H9 (cell line): ENCODE measurements around the gene AKIRIN1. TPM values are rescaled to one million over a fixed set of nuclear protein-coding genes. Genes with fewer than 3 reads are reported as not detected.
"Not testable (repeated sequence)": the region's sequence is repeated elsewhere in the genome, so short reads cannot be mapped to it uniquely, and the experiment has no call there.

Source experiments
- DNase-seq: peaks from one replicate; pipeline ENCODE4 v3.0.0-alpha.2; 2017
- H2AFZ ChIP-seq: one replicate; pipeline ENCODE4 v1.6.1; 2013; ENCODE audit warnings: mild to moderate bottlenecking, low read length, control low read depth, moderate library complexity
- H2AK5ac ChIP-seq: 2 replicates; pipeline ENCODE4 v1.6.1; 2013; ENCODE audit warnings: low read length, control low read depth, mixed read lengths; ENCODE audit not compliant: insufficient read length
- H2BK120ac ChIP-seq: one replicate; pipeline ENCODE4 v1.6.1; 2013; ENCODE audit warnings: low read depth, mild to moderate bottlenecking, low read length, control low read depth, inconsistent platforms; ENCODE audit not compliant: poor library complexity, severe bottlenecking
- H2BK12ac ChIP-seq: 2 replicates; pipeline ENCODE4 v1.6.1; 2013; ENCODE audit warnings: low read length, control low read depth, mixed read lengths, low read depth; ENCODE audit not compliant: insufficient read length
- H2BK15ac ChIP-seq: 2 replicates; pipeline ENCODE4 v1.6.1; 2013; ENCODE audit warnings: low read depth, low read length, control low read depth
- H2BK20ac ChIP-seq: one replicate; pipeline ENCODE4 v1.6.1; 2013; ENCODE audit warnings: low read depth, mild to moderate bottlenecking, low read length, control low read depth, inconsistent platforms; ENCODE audit not compliant: poor library complexity, severe bottlenecking
- H2BK5ac ChIP-seq: 2 replicates; pipeline ENCODE4 v1.6.1; 2013; ENCODE audit warnings: low read length, control low read depth, mixed read lengths; ENCODE audit not compliant: insufficient read length
- H3K14ac ChIP-seq: 2 replicates; pipeline ENCODE4 v1.6.1; 2013; ENCODE audit warnings: low read length, control low read depth; ENCODE audit not compliant: insufficient read depth
- H3K18ac ChIP-seq: 2 replicates; pipeline ENCODE4 v1.6.1; 2013; ENCODE audit warnings: low read depth, mild to moderate bottlenecking, mixed read lengths, low read length, control low read depth; ENCODE audit not compliant: insufficient read length
- H3K23ac ChIP-seq: 2 replicates; pipeline ENCODE4 v1.6.1; 2013; ENCODE audit warnings: low read length, control low read depth, mixed read lengths, low read depth; ENCODE audit not compliant: insufficient read length
- H3K23me2 ChIP-seq: 2 replicates; pipeline ENCODE4 v1.6.1; 2013; ENCODE audit warnings: low read depth, mild to moderate bottlenecking, mixed read lengths, low read length, control low read depth; ENCODE audit not compliant: insufficient read length, poor library complexity, severe bottlenecking
- H3K27ac ChIP-seq: 2 replicates; pipeline ENCODE4 v1.5.1; 2013; ENCODE audit warnings: low read length, control low read depth, mixed read lengths, low read depth; ENCODE audit not compliant: insufficient read length
- H3K27me3 ChIP-seq: 2 replicates; pipeline ENCODE4 v1.6.1; 2013; ENCODE audit warnings: low read length, control low read depth, inconsistent platforms; ENCODE audit not compliant: insufficient read depth
- H3K4ac ChIP-seq: 2 replicates; pipeline ENCODE4 v1.6.1; 2013; ENCODE audit warnings: low read depth, mild to moderate bottlenecking, control low read depth, inconsistent platforms, low read length, moderate library complexity
- H3K4me1 ChIP-seq: 2 replicates; pipeline ENCODE4 v1.6.1; 2013; ENCODE audit warnings: low read length, control low read depth, inconsistent platforms; ENCODE audit not compliant: insufficient read depth
- H3K4me2 ChIP-seq: 2 replicates; pipeline ENCODE4 v1.6.1; 2013; ENCODE audit warnings: low read length, control low read depth, mixed read lengths; ENCODE audit not compliant: insufficient read length, insufficient read depth
- H3K56ac ChIP-seq: 2 replicates; pipeline ENCODE4 v1.6.1; 2013; ENCODE audit warnings: low read depth, mild to moderate bottlenecking, mixed read lengths, low read length, control low read depth; ENCODE audit not compliant: insufficient read length
- H3K79me1 ChIP-seq: 2 replicates; pipeline ENCODE4 v1.6.1; 2013; ENCODE audit warnings: low read depth, mild to moderate bottlenecking, moderate library complexity, low read length, control low read depth, inconsistent platforms; ENCODE audit not compliant: insufficient read depth, poor library complexity, severe bottlenecking
- H3K79me2 ChIP-seq: 2 replicates; pipeline ENCODE4 v1.6.1; 2013; ENCODE audit warnings: low read length, control low read depth, inconsistent platforms; ENCODE audit not compliant: insufficient read depth
- H3K9ac ChIP-seq: 2 replicates; pipeline ENCODE4 v1.6.1; 2013; ENCODE audit warnings: low read length, control low read depth, mixed read lengths; ENCODE audit not compliant: insufficient read length; ENCODE audit errors: extremely low read depth
- H3K9me3 ChIP-seq: one replicate; pipeline ENCODE4 v1.6.1; 2013; ENCODE audit warnings: low read depth, low read length, inconsistent platforms; ENCODE audit not compliant: control insufficient read depth
- H3T11ph ChIP-seq: one replicate; pipeline ENCODE4 v1.6.1; 2013; ENCODE audit warnings: mild to moderate bottlenecking, low read length, control low read depth, inconsistent platforms
- H4K20me1 ChIP-seq: one replicate; pipeline ENCODE4 v1.6.1; 2013; ENCODE audit not compliant: control insufficient read depth, insufficient read length, insufficient read depth
- H4K5ac ChIP-seq: 2 replicates; pipeline ENCODE4 v1.6.1; 2013; ENCODE audit warnings: low read depth, mild to moderate bottlenecking, mixed read lengths, low read length, control low read depth; ENCODE audit not compliant: insufficient read length
- H4K8ac ChIP-seq: replicated peaks from 2 replicates; pipeline ENCODE4 v1.6.1; 2013; ENCODE audit warnings: low read length, control low read depth, mixed read lengths, low read depth; ENCODE audit not compliant: insufficient read length
- H4K91ac ChIP-seq: 2 replicates; pipeline ENCODE4 v1.6.1; 2013; ENCODE audit warnings: low read depth, mild to moderate bottlenecking, moderate library complexity, mixed read lengths, low read length, control low read depth; ENCODE audit not compliant: insufficient read length
- H3K27ac Mint-ChIP-seq, 3 experiments: 2 replicates in 2 of 3; 3 replicates in 1 of 3; pipeline ENCODE4 v1.8.0; 2020 to 2021; ENCODE audit warnings: mixed read lengths in 3 of 3, mild to moderate bottlenecking in 1 of 3, moderate library complexity in 1 of 3
- H3K27me3 Mint-ChIP-seq: 2 replicates; pipeline ENCODE4 v1.8.0; 2021; ENCODE audit warnings: low read depth, mild to moderate bottlenecking, moderate library complexity, mixed read lengths
- H3K36me3 Mint-ChIP-seq, 3 experiments: 2 replicates in 2 of 3; 3 replicates in 1 of 3; pipeline ENCODE4 v1.8.0; 2020 to 2021; ENCODE audit warnings: low read depth in 3 of 3, mixed read lengths in 3 of 3; ENCODE audit not compliant: insufficient read depth in 1 of 3
- H3K4me1 Mint-ChIP-seq, 2 experiments: 2 replicates each; pipeline ENCODE4 v1.8.0; 2020; ENCODE audit warnings: mixed read lengths in 2 of 2
- H3K4me3 Mint-ChIP-seq, 2 experiments: 2 replicates in 1 of 2; 3 replicates in 1 of 2; pipeline ENCODE4 v1.8.0; 2020 to 2021; ENCODE audit warnings: mild to moderate bottlenecking in 2 of 2, mixed read lengths in 2 of 2, moderate library complexity in 1 of 2
- H3K9me3 Mint-ChIP-seq, 2 experiments: 2 replicates in 1 of 2; 3 replicates in 1 of 2; pipeline ENCODE4 v1.8.0; 2020; ENCODE audit warnings: mild to moderate bottlenecking in 2 of 2, mixed read lengths in 2 of 2, moderate library complexity in 1 of 2
- WGBS: extraction: QIAGEN DNeasy Blood & Tissue Kit; methylation state at CpG from one replicate; pipeline ENCODE4 v1.1.7; 2013; ENCODE audit warnings: missing lambda C conversion rate, low lambda C conversion rate, mixed read lengths; ENCODE audit not compliant: insufficient read length; ENCODE audit errors: extremely low coverage; 5-methylcytosine and 5-hydroxymethylcytosine counted together
- total RNA-seq: library from RNA; stranded (reverse); gene quantifications from 2 replicates; pipeline ENCODE4 v1.2.1, GENCODE V29; 2021
- TF ChIP-seq, protein P1 (sequence below): fragments of 200-600 bp; sonication (generic); conservative IDR thresholded peaks from 3 replicates; pipeline ENCODE4 v1.8.0; 2021; ENCODE audit warnings: antibody characterized with exemption, mild to moderate bottlenecking

Gene AKIRIN1
- total RNA-seq, 1 experiment from 2014 or later: 237 TPM

DNA sequence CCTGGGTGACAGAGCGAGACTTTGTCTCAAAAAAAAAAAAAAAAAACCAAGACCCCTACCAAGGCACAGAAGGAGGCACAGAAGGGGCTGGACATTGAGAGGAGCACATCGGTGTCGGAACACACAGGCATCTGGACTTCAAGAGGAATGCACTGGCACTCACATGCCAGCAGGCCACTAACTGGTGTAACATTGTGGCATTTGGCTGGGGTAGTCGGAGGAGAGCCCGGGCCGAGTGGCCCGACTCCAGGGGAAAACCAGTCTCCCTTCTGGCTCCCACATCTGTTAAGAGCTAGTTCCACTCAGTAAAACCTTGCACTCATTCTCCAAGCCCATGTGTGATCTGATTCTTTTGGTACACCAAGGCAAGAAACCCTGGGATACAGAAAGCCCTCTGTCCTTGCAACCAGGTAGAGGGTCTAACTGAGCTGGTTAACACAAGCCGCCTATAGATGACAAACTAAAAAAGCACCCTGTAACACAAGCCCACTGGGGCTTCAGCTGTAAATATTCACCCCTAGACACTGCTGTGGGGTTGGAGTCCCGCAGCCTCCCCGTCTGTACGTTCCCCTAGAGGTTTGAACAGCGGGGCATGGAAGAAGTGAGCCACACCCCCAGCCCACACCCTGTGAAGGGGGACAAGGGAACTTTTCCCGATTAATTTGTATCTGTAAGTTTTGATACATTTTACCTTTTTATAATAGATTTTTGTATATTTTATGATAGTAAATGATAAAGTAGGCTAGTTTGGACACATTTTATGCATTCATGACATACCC, 17.2 kb upstream of the AKIRIN1 start:
- H4K5ac ChIP-seq: no peak overlapping the region

GRCh38 chr1:38977399-38978244, 13.5 kb upstream of the AKIRIN1 start:
- H2BK120ac ChIP-seq, H2BK15ac ChIP-seq, H3K27ac ChIP-seq, H4K20me1 ChIP-seq, H3K56ac ChIP-seq, H2BK5ac ChIP-seq, H3K27ac Mint-ChIP-seq, H3K4me1 ChIP-seq, H3K4ac ChIP-seq, H3K4me1 Mint-ChIP-seq, H4K5ac ChIP-seq, H3K23me2 ChIP-seq, H3K14ac ChIP-seq, H2AFZ ChIP-seq, H3K79me1 ChIP-seq, H3K18ac ChIP-seq, H3K79me2 ChIP-seq, H3K27me3 ChIP-seq, H3K4me2 ChIP-seq, H3T11ph ChIP-seq, H3K27me3 Mint-ChIP-seq, H3K9ac ChIP-seq, H3K23ac ChIP-seq, DNase-seq, H4K8ac ChIP-seq, H4K91ac ChIP-seq, H3K9me3 ChIP-seq, H2BK12ac ChIP-seq, H2AK5ac ChIP-seq, H2BK20ac ChIP-seq, H3K4me3 Mint-ChIP-seq: not testable (repeated sequence)
- peaks cover 9 to 14% (median 12%) of the 10 kb centered on the region in 3 experiments; a peak in 6 of 7 replicates for H3K36me3 Mint-ChIP-seq
- WGBS: no CpG with 5 or more reads among the region's 12 CpGs
- H3K9me3 Mint-ChIP-seq: peaks cover 22 to 25% of the 10 kb centered on the region in 2 experiments

More for the DNA sequence above, 17.2 kb upstream of the AKIRIN1 start:
- Mint-ChIP-seq H3K27me3 (no peaks in the 10 kb centered on the region), H3K9me3 (peaks cover 13% of the 10 kb centered on the region in 2 experiments), H3K4me3 (no peak overlapping the region), H3K27ac (no peak overlapping the region), H3K4me1 (peaks cover 0 to 5% of the 10 kb centered on the region in 2 experiments; a peak in 1 of 4 replicates), H3K36me3 (peaks cover 7 to 12% (median 7%) of the 10 kb centered on the region in 3 experiments; a peak in 6 of 7 replicates)
- Histone ChIP-seq H3K79me1 (no peaks in the 10 kb centered on the region), H2BK12ac (no peak overlapping the region), H3K27ac (no peak overlapping the region), H4K8ac (no peak overlapping the region), H3K4me2 (no peak overlapping the region), H2BK20ac (no peak overlapping the region), H2AK5ac (no peak overlapping the region), H3K27me3 (no peaks in the 10 kb centered on the region), H3K56ac (no peak overlapping the region), H2BK5ac (no peak overlapping the region), H2BK15ac (no peak overlapping the region), H4K20me1 (no peaks in the 10 kb centered on the region), H3K18ac (no peak overlapping the region), H2BK120ac (no peak overlapping the region), H3K14ac (no peak overlapping the region), H3K79me2 (no peaks in the 10 kb centered on the region), H3T11ph (no peak overlapping the region), H2AFZ (no peak overlapping the region), H3K4ac (no peak overlapping the region), H3K4me1 (no peaks in the 10 kb centered on the region), H3K9ac (no peak overlapping the region), H3K23ac (no peak overlapping the region), H4K91ac (no peak overlapping the region), H3K9me3 (peaks cover 10% of the 10 kb centered on the region), H3K23me2 (no peaks in the 10 kb centered on the region)
- TF ChIP-seq, protein P1, sequence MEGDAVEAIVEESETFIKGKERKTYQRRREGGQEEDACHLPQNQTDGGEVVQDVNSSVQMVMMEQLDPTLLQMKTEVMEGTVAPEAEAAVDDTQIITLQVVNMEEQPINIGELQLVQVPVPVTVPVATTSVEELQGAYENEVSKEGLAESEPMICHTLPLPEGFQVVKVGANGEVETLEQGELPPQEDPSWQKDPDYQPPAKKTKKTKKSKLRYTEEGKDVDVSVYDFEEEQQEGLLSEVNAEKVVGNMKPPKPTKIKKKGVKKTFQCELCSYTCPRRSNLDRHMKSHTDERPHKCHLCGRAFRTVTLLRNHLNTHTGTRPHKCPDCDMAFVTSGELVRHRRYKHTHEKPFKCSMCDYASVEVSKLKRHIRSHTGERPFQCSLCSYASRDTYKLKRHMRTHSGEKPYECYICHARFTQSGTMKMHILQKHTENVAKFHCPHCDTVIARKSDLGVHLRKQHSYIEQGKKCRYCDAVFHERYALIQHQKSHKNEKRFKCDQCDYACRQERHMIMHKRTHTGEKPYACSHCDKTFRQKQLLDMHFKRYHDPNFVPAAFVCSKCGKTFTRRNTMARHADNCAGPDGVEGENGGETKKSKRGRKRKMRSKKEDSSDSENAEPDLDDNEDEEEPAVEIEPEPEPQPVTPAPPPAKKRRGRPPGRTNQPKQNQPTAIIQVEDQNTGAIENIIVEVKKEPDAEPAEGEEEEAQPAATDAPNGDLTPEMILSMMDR: no peak
- DNase-seq: no peak
- WGBS: no CpG with 5 or more reads among the region's 13 CpGs
